ENCODE measurements around the gene CASP2.
"Not testable (repeated sequence)": the region's sequence is repeated elsewhere in the genome, so short reads cannot be mapped to it uniquely, and the experiment has no call there.

CASP2 gene

DNA sequence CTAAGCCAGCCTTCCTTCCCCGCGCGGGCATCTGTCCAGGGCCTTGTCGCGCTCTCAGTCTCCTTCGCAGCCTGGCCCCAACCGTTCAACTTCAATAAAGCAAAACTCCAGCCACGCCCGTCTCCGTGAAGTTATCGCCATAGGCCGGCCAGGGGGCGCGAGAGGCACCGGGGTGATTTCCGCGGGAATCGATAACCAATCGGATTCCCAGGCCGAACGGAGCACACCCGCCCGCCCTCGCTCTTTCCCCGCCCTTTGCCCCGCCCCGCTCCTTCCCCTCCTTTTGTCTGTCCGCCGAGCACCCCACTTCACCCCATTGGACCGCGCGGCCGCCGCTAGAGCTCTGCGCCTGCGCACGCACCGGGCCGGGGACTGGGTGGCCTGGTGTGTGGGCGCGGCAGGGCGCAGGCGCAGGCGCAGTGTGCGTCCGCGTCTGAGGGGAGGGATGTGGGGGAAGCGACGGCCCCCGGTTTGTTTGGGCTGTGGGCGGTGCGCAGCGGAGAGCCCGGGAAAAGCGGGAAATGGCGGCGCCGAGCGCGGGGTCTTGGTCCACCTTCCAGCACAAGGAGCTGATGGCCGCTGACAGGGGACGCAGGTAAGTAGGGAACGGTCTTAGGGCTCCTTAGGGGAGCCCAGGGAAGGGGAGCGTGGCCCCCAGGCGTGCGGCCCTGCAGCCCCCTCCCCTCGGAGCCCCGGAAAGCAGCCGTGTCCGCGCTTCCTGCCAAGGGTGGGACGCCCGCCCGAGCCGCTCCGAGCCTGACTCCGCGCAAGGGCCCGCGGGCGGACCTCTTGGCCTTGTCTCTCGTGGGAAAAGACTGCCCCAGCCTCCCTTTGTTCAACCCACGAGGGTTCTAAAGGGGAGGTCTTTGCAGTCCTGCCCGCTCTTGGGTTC lies at the start of gene CASP2:
Gene CASP2, plus strand, starts transcription at position 417 of the 892 bp plus-strand sequence. Its CDS starts 105 bp downstream, at position 522.
- DNase-seq, result peak; percentile 99

DNA sequence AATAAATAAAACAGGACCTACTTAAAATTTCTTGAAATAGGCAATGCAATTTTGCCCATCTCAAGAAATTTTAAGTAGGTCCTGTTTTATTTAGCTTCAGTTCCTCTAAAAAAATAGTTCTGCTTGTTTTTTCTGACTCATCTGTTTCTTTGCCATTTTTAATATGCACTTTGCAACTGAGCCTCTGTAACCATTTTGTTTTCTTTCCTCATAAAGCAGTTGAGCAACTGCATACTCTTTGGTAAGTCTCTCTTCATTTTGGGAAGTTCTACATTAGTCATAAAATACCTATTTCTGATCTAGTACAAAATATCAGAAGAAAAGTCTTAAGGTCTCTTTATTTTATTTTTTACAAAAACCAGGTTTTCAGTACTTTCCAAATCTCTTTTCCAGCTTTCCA lies 48.3 kb upstream of the CASP2 start:
- DNase-seq, result no peak

DNA sequence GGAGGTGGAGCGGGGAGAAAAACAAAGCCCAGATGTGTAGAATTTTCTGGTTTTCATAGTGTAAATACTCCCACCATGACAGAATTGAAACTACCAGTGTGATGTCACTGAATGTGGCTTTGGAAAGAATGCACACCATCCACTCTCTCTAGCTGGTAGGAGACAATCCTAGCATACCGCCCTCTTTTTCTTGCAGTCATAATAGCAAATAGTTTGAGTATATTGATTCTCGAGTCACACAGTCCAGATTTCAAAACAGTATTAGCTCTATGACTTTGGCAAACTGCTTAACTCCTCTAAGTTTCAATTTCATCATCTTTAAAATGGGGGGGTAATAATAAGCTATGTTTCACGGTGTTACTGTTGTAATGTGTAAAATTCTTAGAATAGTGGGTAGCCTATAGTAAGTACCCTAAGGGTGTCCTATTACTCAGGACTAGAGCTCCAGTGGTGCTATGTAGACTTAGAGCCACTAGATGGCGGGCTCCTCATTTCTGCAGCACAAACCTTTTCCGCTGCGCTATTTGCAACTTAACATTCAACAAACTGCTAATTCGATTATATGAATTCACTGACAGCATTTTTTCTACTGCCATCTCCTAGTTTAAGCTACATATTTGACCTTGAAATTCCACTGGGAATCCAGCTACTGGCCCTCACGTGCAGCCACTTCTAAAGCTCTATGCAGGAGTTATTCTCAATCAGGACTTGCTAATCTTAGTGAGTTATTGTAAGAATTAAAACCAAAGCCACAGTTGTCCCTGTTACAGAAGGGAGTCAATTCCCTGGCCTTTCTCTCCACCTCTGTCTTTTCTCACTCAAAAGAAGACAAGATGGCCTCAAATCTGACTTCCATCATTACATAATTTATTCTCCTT lies 47.6 kb upstream of the CASP2 start:
- DNase-seq, result peak; percentile 67

DNA sequence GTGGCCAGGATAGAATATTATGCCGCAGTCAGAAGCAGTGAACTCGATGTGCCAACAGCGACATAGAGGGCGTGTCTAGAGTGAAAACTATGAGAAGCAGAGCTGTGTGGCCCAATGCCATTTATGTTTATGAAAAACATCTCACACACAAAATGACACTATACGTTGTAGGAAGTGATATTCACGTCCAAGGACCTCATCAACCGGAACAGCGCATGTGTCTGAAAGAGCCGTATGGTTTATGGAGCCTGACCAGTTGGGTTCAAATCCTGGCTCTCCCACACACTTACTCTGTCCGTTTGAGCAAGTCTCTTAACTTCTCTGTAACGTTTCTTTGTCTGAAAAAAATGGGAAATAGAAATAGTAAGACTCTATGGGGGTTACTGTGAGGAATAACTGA lies 45.8 kb upstream of the CASP2 start:
- no peak for DNase-seq

DNA sequence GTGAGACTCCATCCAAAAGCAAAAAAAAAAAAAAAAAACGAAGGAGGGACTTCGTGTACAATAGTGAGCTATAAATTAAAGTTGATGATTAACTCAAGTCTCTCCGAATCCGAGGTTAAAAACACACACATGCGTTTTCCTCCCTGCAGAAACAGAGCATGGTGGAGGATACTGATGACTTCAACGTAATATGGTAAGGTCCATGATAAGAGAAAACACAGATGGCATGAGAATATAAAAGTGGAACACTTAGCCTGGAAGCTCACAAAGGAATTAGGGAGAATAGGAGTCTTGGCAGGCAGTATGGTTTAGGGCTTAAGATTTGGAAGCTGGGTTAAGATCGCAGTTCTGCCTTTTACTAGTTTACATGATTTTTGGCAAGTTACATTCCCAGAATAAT lies 45.0 kb upstream of the CASP2 start:
- no peak for DNase-seq

DNA sequence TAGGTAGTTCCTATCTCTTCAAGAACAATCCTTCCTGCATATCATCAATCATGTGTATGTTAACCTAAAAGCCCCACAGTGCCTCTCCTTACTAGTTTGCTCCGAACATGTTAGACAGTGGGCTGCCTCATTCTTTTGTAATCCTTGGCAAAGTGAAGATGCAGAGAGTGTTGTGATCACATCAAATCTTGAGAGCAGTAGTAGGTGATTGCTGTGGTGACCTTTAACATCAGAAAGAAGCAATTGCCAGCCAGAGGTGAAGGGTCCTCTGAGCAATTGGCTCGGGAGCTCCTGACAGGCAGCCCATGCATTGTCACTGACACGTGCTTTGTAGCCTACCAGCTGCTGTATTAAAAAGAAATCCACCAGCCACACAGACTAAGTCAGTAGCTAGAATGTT lies 44.5 kb upstream of the CASP2 start:
- DNase-seq, result no peak

DNA sequence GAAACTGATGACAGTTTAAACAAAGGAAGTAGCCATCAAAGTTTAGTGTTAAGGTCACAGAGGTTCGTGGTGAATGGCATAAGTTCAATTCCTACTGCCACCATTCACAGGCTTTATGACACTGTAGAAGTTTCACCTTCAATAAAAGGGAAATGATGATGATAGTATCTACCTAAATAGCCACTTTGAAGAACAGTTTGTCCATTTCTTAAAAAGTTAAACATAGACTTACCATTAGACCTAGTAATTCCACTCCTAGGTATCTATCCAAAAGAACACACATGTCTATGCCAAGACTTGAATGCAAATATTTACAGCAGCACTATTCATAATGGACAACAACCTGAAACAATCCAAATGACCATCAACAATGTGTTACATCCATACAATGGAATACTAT lies 43.8 kb upstream of the CASP2 start:
- DNase-seq, result no peak

DNA sequence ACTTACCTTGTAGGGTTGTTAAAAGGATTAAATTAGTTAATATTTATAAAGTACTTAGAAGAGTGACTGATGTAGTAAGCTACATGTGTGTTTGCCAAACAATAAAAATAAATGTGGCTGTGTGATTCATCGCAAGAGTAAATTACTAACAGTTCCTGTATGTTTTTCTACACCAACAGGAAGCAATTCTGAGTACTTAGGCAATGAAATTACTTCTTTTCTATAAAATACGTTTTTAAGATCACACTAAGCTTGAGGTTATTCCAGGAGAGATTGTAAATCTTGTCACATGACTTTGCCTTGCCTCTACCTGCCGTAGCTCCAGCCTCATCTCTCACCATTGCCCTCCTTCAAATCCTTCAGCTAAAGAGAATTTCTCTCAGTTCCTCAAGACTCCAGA lies 43.0 kb upstream of the CASP2 start:
- DNase-seq, result no peak

DNA sequence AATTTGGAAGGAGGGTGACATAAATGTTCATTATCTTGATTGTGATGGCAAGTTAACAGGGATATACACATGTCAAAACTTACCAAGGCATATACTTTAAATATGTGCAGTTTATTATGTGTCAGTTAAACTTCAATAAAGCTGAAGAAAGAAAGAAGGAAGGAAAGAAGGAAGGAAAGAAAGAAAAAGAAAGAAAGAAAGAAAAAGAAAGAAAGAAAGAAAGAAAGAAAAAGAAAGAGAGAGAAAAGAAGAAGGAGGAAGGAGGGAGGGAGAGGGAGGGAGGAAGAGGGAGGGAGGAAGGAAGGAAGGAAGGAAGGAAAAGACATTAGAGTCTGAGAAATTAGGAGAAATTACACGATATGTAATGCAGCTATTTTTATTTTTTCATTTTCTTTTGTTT lies 40.8 kb upstream of the CASP2 start:
- DNase-seq, result no peak

DNA sequence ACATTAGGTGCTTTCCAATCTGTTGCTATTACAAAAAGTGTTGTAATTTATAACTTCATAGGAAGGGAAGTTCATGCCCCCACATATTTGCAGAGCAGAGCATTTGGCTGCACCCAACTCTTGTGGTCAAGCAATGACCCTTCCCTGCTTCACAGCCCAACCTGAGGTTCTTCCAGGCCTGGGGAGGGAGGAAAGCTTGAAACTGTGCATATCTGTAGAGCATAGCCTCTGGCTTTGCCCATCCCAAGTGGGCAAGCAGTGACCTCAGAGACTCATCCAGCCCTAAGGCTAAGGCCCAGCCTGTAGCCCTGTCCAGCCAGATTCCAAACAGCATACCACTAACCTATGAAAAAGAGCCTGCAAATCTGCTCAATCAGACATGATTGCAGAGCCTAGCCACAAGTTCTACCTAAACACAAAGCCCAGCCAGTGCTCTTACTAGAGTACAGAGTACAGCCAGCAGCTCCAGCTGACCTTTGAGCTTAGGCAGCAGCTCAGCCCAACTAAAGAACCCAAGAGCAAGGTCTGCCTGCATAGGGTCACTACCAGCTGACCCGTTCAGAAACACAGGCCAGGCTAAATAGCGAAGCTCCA lies 39.3 kb upstream of the CASP2 start:
- DNase-seq, result no peak

DNA sequence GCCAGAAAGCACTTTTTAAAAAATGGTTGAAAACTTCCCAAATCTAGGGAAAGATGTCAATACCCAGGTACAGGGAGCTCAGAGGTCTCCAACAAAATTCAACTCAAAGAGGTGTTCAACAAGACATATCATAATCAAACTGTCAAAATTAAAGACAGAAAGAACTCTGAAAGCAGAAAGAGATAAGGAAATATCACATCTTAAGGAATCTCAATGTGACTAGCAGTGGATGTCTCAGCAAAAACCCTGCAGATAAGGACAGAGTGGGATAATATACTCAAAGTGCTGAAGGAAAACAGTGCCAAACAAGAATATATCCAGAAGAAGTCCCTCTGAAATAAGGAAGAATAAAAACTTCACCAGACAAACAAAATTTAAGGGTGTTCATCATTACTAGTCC lies 38.0 kb upstream of the CASP2 start:
- DNase-seq, result no peak

DNA sequence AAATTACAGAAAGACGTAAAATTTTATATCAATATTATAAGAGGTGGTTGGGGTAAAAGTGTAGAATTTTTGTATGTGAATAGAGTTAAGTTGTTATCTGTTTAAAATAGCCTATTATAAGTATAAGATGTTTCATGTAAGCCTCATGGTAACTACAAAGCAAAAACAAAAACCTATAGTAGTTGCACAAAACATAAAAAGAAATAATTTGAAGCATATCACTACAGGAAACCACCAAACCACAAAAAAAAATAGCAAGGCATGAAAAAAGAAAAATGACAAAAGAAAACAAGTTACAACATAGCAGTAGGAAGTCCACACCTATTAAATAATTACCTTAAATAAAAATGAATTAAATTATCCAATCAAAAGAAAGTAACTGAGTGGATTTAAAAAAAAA lies 37.3 kb upstream of the CASP2 start:
- DNase-seq, result no peak

DNA sequence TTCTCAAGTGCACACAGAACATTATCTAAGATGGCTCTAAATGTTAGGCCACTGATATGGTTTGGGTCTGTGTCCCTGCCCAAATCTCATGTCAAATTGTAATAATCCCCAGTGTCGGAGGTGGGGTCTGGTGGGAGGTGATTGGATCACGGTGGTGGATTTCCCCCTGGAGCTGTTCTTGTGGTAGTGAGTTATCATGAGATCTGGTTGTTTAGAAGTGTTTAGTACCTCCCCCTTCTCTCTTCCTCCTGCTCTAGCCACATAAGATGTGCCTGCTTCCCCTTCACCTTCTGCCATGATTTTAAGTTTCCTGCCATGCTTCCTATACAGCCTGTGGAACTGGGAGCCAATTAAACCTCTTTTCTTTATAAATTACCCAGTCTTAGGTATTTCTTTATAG lies 36.1 kb upstream of the CASP2 start:
- DNase-seq, result no peak

DNA sequence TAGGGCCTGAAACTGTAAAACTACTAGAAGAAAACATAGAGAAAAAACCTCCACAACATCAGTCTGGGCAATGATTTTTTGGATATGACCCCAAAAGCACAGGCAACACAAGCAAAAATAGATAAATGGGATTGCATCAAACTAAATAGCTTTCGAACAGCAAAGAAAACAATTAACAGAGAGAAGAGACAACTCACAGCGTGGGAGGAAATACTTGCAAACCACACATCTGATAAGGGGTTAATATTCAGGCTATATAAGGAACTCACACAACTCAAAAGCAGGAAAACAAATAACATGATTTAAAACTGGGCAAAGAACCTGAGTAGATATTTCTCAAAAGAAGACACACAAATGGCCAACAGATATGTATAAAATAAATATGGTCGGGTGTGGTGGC lies 32.6 kb upstream of the CASP2 start:
- no peak for DNase-seq

DNA sequence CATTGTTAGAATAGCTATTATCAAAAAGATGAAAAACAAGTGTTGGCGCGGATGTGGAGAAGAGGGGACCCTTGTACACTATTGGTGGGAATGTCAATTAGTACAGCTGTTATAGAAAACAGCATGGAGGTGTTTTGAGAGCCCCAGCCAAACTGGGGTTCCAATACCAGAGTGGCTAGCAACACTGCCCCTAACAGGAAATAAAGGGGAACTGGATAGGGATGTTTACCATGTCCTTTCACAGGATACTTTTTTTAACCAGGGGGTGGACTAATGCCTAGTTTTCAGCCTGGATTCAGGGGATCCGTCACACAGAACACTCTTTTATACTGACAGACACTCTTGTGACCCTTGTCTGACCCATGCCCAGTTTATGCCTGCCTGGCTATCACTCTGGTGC lies 31.8 kb upstream of the CASP2 start:
- DNase-seq, result no peak

DNA sequence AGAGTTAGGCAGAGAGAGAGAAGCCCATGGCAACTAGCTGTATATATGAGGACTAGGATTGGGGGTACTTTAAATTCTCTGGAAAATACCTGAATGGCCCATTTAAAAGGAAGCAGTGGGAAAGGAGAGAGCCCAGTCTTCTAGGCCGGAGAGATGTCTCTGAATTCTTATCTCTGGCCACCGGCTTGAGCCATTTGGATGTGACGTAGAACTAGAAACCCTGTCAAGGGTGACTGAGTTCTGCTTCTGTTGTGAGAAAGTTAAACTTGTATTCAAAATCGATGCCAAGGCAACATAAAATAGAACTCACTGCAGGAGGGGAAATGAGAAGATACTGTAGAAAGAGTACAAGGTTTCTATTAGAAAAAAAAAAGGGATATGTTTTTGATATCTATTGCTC lies 31.2 kb upstream of the CASP2 start:
- no peak for DNase-seq

DNA sequence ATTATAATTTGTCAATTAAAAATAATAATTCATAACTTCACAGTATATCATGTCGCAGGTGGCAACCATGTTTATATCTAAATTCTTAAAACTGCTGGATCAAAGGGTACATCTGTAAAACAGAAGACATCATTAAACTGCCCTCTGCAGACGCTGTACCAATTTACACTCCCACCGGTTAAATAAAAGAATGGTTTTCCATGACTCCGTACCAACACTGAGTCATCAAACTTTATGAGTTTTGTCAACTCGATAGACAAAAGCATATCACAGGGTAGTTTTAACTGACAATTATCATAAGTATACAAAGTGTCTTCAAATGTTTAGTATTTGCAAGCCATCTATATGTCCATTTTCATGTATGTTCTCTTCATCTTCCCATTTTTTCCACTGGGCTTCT lies 30.6 kb upstream of the CASP2 start:
- no peak for DNase-seq

DNA sequence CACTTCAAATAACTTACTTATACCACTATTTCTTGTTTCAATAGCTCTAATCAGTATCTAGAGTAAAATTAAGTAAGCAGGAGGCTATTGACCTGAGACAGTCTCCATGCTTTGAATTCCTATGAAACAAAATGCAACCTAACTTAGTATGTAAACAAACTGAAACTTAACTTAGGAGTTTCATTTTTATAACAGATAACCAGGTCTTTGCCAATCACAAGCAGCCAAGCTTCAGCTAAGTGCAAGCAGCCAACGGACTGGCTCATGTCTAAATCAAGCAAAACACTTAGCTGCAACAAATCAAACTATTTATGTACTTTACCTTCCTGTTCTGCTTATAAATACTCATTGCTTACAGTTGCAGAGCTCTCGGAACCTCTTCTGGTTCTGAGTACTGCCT lies 29.3 kb upstream of the CASP2 start:
- no peak for DNase-seq

DNA sequence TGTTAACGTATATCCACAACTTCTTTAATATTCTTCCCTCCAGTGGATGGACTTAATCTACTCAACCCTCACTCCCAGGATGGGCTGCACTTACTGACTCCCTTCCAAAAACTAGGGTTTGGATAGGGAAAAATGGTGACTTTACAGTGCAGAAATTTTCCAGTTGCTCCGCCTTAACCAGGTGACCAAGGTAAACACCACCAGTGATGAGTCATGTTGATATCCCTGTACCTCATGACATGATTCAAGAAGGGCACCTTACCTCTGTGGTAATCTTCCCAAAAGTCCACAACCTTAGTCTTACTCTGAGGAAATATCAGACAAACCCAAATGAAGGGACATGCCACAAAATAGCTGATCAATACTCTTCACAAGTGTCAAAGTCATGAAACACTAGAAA lies 28.4 kb upstream of the CASP2 start:
- DNase-seq, result no peak

DNA sequence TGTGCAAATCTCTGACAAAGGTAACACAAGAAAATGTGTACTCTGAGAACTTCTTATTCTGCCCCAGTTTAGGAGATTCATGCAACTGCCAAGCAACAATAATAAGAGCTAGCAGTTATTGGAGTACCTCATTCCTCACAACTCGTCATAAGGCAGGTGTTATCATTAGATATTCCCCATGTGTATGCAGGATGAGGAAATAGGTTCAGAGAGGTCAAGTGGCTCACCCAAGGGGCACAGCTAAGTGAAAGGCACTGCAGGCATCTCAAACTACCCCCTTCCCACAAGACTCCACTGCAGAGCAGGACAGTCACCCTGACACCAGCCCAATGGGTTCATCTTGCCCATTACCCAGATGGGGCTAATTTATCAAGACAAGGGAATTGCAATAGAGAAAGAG lies 26.2 kb upstream of the CASP2 start:
- DNase-seq, result no peak

DNA sequence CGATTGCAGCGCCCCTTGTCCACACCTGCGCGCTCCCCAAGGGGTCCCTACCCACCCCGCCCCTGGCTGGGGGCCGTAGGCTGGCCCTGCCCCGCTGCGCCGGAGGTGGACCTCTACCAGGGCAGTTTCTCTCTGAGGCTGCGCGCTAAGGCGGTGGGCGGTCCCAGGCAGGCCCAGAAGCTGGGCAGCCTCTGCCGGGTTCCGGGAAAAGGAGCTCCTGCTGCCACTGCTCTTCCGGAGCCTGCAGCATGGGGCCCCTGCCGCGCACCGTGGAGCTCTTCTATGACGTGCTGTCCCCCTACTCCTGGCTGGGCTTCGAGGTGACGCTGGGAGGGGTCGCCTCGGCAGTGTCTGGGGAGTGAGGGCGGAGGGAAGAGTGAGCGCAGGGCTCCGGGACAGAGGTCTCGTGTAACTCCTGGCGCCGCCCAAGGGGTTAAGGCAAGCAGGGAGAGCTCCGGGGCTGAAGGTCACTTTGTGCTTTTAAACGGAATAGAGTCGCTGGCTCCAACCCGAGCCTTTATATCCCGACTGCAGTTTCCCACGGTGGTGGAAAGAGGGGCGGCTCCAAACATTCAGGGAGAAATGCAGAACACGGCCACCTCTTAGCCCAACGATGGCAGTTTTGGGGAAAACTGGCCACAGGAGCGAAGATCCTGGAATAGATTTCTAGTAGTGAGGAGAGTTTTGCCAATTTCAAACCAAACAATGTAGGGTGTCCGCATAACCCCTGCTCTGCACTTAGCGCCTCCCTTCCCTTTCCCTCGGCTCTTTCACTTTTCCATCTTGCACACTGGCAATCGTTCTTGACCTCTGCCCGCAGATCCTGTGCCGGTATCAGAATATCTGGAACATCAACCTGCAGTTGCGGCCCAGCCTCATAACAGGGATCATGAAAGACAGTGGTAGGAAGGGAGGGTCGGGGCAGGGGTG lies 24.6 kb upstream of the CASP2 start, which contains the start of gene GSTK1:
Gene GSTK1, plus strand, starts transcription at position 176 of the 930 bp plus-strand sequence. Its CDS starts 73 bp downstream, at position 249.
- DNase-seq, result peak; percentile 70

DNA sequence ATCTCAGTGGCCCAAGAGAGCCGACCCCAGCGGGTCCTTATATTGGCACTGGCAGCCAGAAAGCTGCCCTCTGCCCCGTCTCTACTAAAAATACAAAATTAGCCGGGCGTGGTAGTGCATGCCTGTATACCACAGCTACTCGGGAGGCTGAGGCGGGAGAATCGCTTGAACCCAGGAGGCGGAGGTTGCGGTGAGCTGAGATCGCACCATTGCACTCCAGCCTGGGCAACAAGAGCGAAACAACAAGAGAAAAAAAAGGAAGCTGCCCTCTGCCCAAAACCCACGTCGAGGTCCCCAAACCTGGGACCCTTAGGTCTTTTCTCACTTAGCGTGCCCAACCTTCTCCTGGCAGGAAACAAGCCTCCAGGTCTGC lies 24.0 kb upstream of the CASP2 start:
- not testable (repeated sequence) for DNase-seq

All from activated CD4-positive, alpha-beta T cell treated with anti-CD3 and anti-CD28 coated beads, Interleukin-2, amount 50 U/mL, for 1 hour (primary cell).